Neural cell (in vitro differentiated cells): Measurements from ENCODE around the gene ROR1. TPM values are rescaled to one million over a fixed set of nuclear protein-coding genes. Genes with fewer than 3 reads are reported as not detected.

ENCODE experiments used
- H2AFZ ChIP-seq: fragments of 200-600, 300-800 bp; sonication (generic), shearing (Covaris generic); 2 replicates; pipeline ENCODE4 v1.6.0; 2014; ENCODE audit warnings: low read depth, mild to moderate bottlenecking, antibody characterized with exemption, low read length, moderate library complexity
- H3F3A ChIP-seq: fragments of 200-600 bp; shearing (Covaris generic); 2 replicates; pipeline ENCODE4 v1.6.1; 2016; ENCODE audit warnings: mild to moderate bottlenecking, moderate library complexity, mixed read lengths, antibody characterized with exemption, low read length; ENCODE audit not compliant: insufficient read depth, poor library complexity, severe bottlenecking
- H3K27ac ChIP-seq: fragments of 200-600, 300-800 bp; sonication (generic), shearing (Covaris generic); 2 replicates; pipeline ENCODE4 v1.5.1; 2014; ENCODE audit warnings: mild to moderate bottlenecking, low read length, moderate library complexity
- H3K27me3 ChIP-seq: fragments of 300-800, 200-600 bp; sonication (generic), shearing (Covaris generic); 2 replicates; pipeline ENCODE4 v1.6.0; 2014; ENCODE audit warnings: mild to moderate bottlenecking, low read depth, low read length, moderate library complexity; ENCODE audit not compliant: insufficient read depth
- H3K36me3 ChIP-seq: fragments of 300-800, 200-600 bp; sonication (generic), shearing (Covaris generic); 2 replicates; pipeline ENCODE4 v1.5.1; 2014; ENCODE audit warnings: mild to moderate bottlenecking, antibody characterized with exemption, low read length, moderate library complexity; ENCODE audit not compliant: insufficient read depth
- H3K4me2 ChIP-seq: fragments of 300-800, 200-600 bp; sonication (generic), shearing (Covaris generic); 2 replicates; pipeline ENCODE4 v1.6.0; 2014; ENCODE audit warnings: mild to moderate bottlenecking, low read length
- H3K4me3 ChIP-seq: fragments of 300-800, 200-600 bp; sonication (generic), shearing (Covaris generic); 2 replicates; pipeline ENCODE4 v1.5.1; 2014; ENCODE audit warnings: mild to moderate bottlenecking, low read length, moderate library complexity
- H3K79me2 ChIP-seq: fragments of 200-600 bp; shearing (Covaris generic); replicated peaks from 2 replicates; pipeline ENCODE4 v1.6.0; 2014; ENCODE audit warnings: mild to moderate bottlenecking, low read length, moderate library complexity; ENCODE audit not compliant: insufficient read depth
- H3K9ac ChIP-seq: fragments of 300-800, 200-600 bp; sonication (generic), shearing (Covaris generic); 2 replicates; pipeline ENCODE4 v1.6.1; 2016; ENCODE audit warnings: mild to moderate bottlenecking, low read length, mixed read lengths
- H3K9me2 ChIP-seq: fragments of 200-600 bp; shearing (Covaris generic); 2 replicates; pipeline ENCODE4 v1.6.1; 2016; ENCODE audit warnings: mild to moderate bottlenecking, low read length, mixed read lengths; ENCODE audit not compliant: insufficient read depth
- H3K9me3 ChIP-seq: fragments of 200-600, 300-800 bp; sonication (generic), shearing (Covaris generic); 2 replicates; pipeline ENCODE4 v1.6.1; 2016; ENCODE audit warnings: mild to moderate bottlenecking, mixed run types, low read length, moderate library complexity, mixed read lengths
- H4K20me1 ChIP-seq: fragments of 200-600 bp; shearing (Covaris generic); 2 replicates; pipeline ENCODE4 v1.6.1; 2016; ENCODE audit warnings: mild to moderate bottlenecking, mixed run types; ENCODE audit not compliant: insufficient read depth
- EP300 ChIP-seq: fragments of 450-650 bp; conservative IDR thresholded peaks from 2 replicates; pipeline ENCODE4 v1.6.1; 2014; ENCODE audit warnings: antibody characterized with exemption, mild to moderate bottlenecking, moderate library complexity; ENCODE audit not compliant: poor library complexity, severe bottlenecking
- EZH2 ChIP-seq: fragments of 200-600, 300-800 bp; shearing (Covaris generic), sonication (generic); IDR thresholded peaks from 2 replicates; pipeline ENCODE4 v1.6.1; 2014; ENCODE audit warnings: antibody characterized with exemption, low read length, borderline replicate concordance, mild to moderate bottlenecking; ENCODE audit not compliant: insufficient read depth, poor library complexity, severe bottlenecking
- MXI1 ChIP-seq: fragments of 450-650 bp; conservative IDR thresholded peaks from 2 replicates; pipeline ENCODE4 v1.6.1; 2014; ENCODE audit warnings: antibody characterized with exemption, mild to moderate bottlenecking; ENCODE audit not compliant: poor library complexity, severe bottlenecking
- POLR2AphosphoS5 ChIP-seq: IDR thresholded peaks from 2 replicates; pipeline ENCODE4 v1.6.1; 2012
- RAD21 ChIP-seq: fragments of 450-650 bp; conservative IDR thresholded peaks from 2 replicates; pipeline ENCODE4 v1.6.1; 2014; ENCODE audit warnings: antibody characterized with exemption, mild to moderate bottlenecking, moderate library complexity
- REST ChIP-seq: IDR thresholded peaks from 2 replicates; pipeline ENCODE4 v1.6.1; 2012; ENCODE audit warnings: borderline replicate concordance
- SMC3 ChIP-seq: fragments of 450-650 bp; conservative IDR thresholded peaks from 2 replicates; pipeline ENCODE4 v1.6.1; 2014; ENCODE audit warnings: antibody characterized with exemption, mild to moderate bottlenecking, moderate library complexity; ENCODE audit not compliant: poor library complexity
- TAF1 ChIP-seq: IDR thresholded peaks from 2 replicates; pipeline ENCODE4 v1.6.1; 2012; ENCODE audit warnings: low read depth
- polyA plus RNA-seq: library from polyadenylated mRNA; depleted of rRNA; stranded (reverse); fragments of >200 nt; gene quantifications from 2 replicates; pipeline ENCODE4 v1.2.3, GENCODE V29; 2014
- TF ChIP-seq, protein P1 (sequence below): fragments of 450-650 bp; IDR thresholded peaks from 2 replicates; pipeline ENCODE4 v1.5.1; 2014; ENCODE audit warnings: antibody characterized with exemption, mild to moderate bottlenecking, moderate library complexity; ENCODE audit not compliant: poor library complexity, severe bottlenecking

ROR1 gene
- polyA plus RNA-seq, 1 donor from 2014 or later = 0.27 TPM

GRCh38 chr1:64021066-64021465 lies 247.2 kb downstream of the ROR1 start:
- Histone ChIP-seq H3K79me2 (no peaks in the 10 kb centered on the region), H4K20me1 (no peaks in the 10 kb centered on the region), H2AFZ (no peak overlapping the region), H3K27ac (no peak overlapping the region), H3K4me2 (no peak overlapping the region), H3K27me3 (no peaks in the 10 kb centered on the region), H3K9me3 (no peaks in the 10 kb centered on the region), H3K36me3 (no peaks in the 10 kb centered on the region), H3F3A (no peaks in the 10 kb centered on the region), H3K4me3 (no peak overlapping the region), H3K9me2 (no peaks in the 10 kb centered on the region), H3K9ac (no peak overlapping the region)
- TF ChIP-seq POLR2AphosphoS5 = no peak
- TF ChIP-seq SMC3 = no peak
- TF ChIP-seq, protein P1, sequence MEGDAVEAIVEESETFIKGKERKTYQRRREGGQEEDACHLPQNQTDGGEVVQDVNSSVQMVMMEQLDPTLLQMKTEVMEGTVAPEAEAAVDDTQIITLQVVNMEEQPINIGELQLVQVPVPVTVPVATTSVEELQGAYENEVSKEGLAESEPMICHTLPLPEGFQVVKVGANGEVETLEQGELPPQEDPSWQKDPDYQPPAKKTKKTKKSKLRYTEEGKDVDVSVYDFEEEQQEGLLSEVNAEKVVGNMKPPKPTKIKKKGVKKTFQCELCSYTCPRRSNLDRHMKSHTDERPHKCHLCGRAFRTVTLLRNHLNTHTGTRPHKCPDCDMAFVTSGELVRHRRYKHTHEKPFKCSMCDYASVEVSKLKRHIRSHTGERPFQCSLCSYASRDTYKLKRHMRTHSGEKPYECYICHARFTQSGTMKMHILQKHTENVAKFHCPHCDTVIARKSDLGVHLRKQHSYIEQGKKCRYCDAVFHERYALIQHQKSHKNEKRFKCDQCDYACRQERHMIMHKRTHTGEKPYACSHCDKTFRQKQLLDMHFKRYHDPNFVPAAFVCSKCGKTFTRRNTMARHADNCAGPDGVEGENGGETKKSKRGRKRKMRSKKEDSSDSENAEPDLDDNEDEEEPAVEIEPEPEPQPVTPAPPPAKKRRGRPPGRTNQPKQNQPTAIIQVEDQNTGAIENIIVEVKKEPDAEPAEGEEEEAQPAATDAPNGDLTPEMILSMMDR = no peak
- TF ChIP-seq EP300 = no peak
- no peak for TF ChIP-seq REST
- no peak for TF ChIP-seq TAF1
- TF ChIP-seq EZH2 = no peak
- no peak for TF ChIP-seq RAD21
- TF ChIP-seq MXI1 = no peak

GRCh38 chr1:64025051-64025450 lies 251.2 kb downstream of the ROR1 start:
- no peaks in the 10 kb centered on the region for H4K20me1 ChIP-seq
- no peaks in the 10 kb centered on the region for H3F3A ChIP-seq
- H3K27me3 ChIP-seq = no peaks in the 10 kb centered on the region
- H2AFZ ChIP-seq = no peak overlapping the region
- H3K4me2 ChIP-seq = no peak overlapping the region
- no peak overlapping the region for H3K27ac ChIP-seq
- no peaks in the 10 kb centered on the region for H3K9me3 ChIP-seq
- H3K9ac ChIP-seq = no peak overlapping the region
- TF ChIP-seq MXI1 = no peak
- no peak for TF ChIP-seq EP300
- TF ChIP-seq, protein P1 = no peak
- no peak for TF ChIP-seq POLR2AphosphoS5
- H3K36me3 ChIP-seq = no peaks in the 10 kb centered on the region
- H3K9me2 ChIP-seq = no peaks in the 10 kb centered on the region
- H3K79me2 ChIP-seq = no peaks in the 10 kb centered on the region
- H3K4me3 ChIP-seq = no peak overlapping the region
